ENCODE data around the gene GRIK1. TPM values are rescaled to one million over a fixed set of nuclear protein-coding genes. Genes with fewer than 3 reads are reported as not detected.

Gene GRIK1
- total and polyA plus RNA-seq, 2 experiments from 2014 or later, result not detected

DNA sequence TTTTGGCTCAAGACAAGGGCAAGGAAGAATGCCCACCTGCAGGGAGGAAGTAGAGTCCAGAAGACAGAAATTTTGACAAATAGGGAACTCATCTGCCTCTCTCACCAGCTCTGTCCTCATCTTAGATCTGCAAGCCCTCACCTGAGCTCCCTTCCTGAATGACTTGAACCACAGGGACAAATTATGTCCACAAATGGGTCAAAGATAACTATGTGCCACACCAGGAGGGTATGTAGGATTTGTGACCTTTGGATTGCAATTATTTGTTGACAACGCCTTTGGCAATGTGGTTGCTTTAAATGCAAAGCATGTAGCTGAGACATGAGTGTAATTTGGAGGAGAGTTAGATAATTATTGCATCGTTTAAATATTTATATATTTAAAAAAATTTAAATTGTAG lies 79.5 kb downstream of the GRIK1 start:
- in situ Hi-C loops (cut with MboI), result no loop called here
- Histone ChIP-seq H3K4me1 (ENCODE audit: insufficient read depth) (no peaks in the 10 kb centered on the region), H3F3A (ENCODE audit: insufficient read depth) (no peaks in the 10 kb centered on the region), H3K4me2 (ENCODE audit: unreplicated experiment) (no peak overlapping the region), H2AFZ (no peak overlapping the region), H3K79me2 (ENCODE audit: insufficient read depth) (no peaks in the 10 kb centered on the region), H3K9ac (no peak overlapping the region), H3K4me3 (no peak overlapping the region), H3K9me3 (ENCODE audit: low read depth) (no peaks in the 10 kb centered on the region), H3K9me2 (ENCODE audit: insufficient read depth) (no peaks in the 10 kb centered on the region), H4K20me1 (ENCODE audit: insufficient read depth) (no peaks in the 10 kb centered on the region), H3K36me3 (ENCODE audit: low read depth) (no peaks in the 10 kb centered on the region), H3K27me3 (replicated peaks; ENCODE audit: insufficient read depth) (peaks cover 5% of the 10 kb centered on the region), H3K27ac (no peak overlapping the region)
- WGBS, 2 experiments (ENCODE audit: low coverage in 1 of 2, low lambda C conversion rate in 2 of 2, missing lambda C conversion rate in 2 of 2), result 41 to 56% methylated on average over 2 of the region's 2 CpGs
- no peak for DNase-seq
- TF ChIP-seq EZH2 (IDR thresholded peaks at IDR 0.05; ENCODE audit: insufficient read depth, poor library complexity, severe bottlenecking), result no peak
- TF ChIP-seq EZH2phosphoT487 (IDR thresholded peaks at IDR 0.05; ENCODE audit: insufficient read depth, low read depth), result no peak

DNA sequence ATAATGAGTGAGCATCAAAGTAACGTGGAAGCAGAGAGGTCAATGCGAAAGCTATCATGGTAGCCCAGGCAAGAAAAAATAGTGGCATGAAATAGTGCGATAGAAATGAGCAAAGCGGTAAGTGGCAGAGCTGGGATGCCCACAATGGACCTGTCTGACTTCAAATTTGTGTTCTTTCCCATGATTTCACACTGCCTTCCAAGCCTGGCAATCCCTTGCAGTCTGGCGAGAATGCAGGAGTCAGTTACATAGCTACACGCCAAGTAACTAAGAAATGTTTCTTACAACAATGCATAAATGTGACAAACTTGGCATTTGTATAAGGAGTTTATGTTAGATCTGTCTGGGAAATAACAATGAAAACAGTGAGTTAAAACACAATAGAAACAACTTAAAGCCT lies 82.6 kb downstream of the GRIK1 start:
- Histone ChIP-seq H3K9ac (no peak overlapping the region), H4K20me1 (ENCODE audit: insufficient read depth) (no peaks in the 10 kb centered on the region), H3K79me2 (ENCODE audit: insufficient read depth) (no peaks in the 10 kb centered on the region), H3K27ac (no peak overlapping the region), H3K4me2 (ENCODE audit: unreplicated experiment) (no peak overlapping the region), H3K4me3 (no peak overlapping the region), H3K9me3 (ENCODE audit: low read depth) (no peaks in the 10 kb centered on the region), H3K27me3 (replicated peaks; ENCODE audit: insufficient read depth) (no peaks in the 10 kb centered on the region; the same call in none of the 2 replicates), H3K9me2 (ENCODE audit: insufficient read depth) (no peaks in the 10 kb centered on the region), H2AFZ (no peak overlapping the region), H3K4me1 (ENCODE audit: insufficient read depth) (no peaks in the 10 kb centered on the region), H3F3A (ENCODE audit: insufficient read depth) (no peaks in the 10 kb centered on the region), H3K36me3 (ENCODE audit: low read depth) (no peaks in the 10 kb centered on the region)
- in situ Hi-C loops (cut with MboI), result loop anchor here (10.0 kb wide), 1 partner anchor 772 kb away; no protein-coding TSS in a partner anchor
- 40 to 42% methylated on average over 6 of the region's 6 CpGs for WGBS, 2 experiments (ENCODE audit: low coverage in 1 of 2, low lambda C conversion rate in 2 of 2, missing lambda C conversion rate in 2 of 2)
- DNase-seq, result no peak
- no peak for TF ChIP-seq EZH2 (IDR thresholded peaks at IDR 0.05; ENCODE audit: insufficient read depth, poor library complexity, severe bottlenecking)
- TF ChIP-seq EZH2phosphoT487 (IDR thresholded peaks at IDR 0.05; ENCODE audit: insufficient read depth, low read depth), result no peak

DNA sequence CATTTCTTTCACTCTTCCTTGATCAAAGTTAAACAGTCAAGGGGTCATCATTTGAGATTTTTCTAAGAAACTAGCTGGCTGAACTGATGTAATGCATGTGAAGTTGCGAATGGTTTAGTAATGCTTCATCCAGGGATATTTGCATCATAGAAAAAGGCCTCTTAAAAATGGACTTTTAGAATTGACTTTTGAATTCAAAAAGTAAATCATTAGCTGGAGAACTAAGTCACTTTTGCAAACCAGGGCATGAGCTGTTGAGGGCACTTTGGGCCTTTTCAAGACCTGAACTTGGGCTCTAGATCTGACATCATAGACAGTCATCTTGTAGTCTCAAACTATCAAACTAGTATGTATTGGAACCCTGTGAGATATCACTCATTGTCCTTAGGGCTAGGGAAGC lies 85.0 kb downstream of the GRIK1 start:
- in situ Hi-C loops (cut with MboI), result loop anchor here (10.0 kb wide), 1 partner anchor 770 kb away; no protein-coding TSS in a partner anchor
- WGBS, 2 experiments (ENCODE audit: low coverage in 1 of 2, low lambda C conversion rate in 2 of 2, missing lambda C conversion rate in 2 of 2), result 74 to 80% methylated on average over 1 of the region's 1 CpG
- no peak overlapping the region for H3K4me2 ChIP-seq (ENCODE audit: unreplicated experiment)
- no peaks in the 10 kb centered on the region for H3K36me3 ChIP-seq (ENCODE audit: low read depth)
- no peak for DNase-seq
- H3K27me3 ChIP-seq (replicated peaks; ENCODE audit: insufficient read depth), result no peaks in the 10 kb centered on the region; the same call in none of the 2 replicates
- no peak for TF ChIP-seq EZH2 (IDR thresholded peaks at IDR 0.05; ENCODE audit: insufficient read depth, poor library complexity, severe bottlenecking)
- TF ChIP-seq EZH2phosphoT487 (IDR thresholded peaks at IDR 0.05; ENCODE audit: insufficient read depth, low read depth), result no peak
- H3K27ac ChIP-seq, result no peak overlapping the region
- H4K20me1 ChIP-seq (ENCODE audit: insufficient read depth), result no peaks in the 10 kb centered on the region
- H3K4me1 ChIP-seq (ENCODE audit: insufficient read depth), result no peaks in the 10 kb centered on the region
- no peak overlapping the region for H3K4me3 ChIP-seq
- H3F3A ChIP-seq (ENCODE audit: insufficient read depth), result no peaks in the 10 kb centered on the region
- H2AFZ ChIP-seq, result no peak overlapping the region
- no peak overlapping the region for H3K9ac ChIP-seq
- no peaks in the 10 kb centered on the region for H3K9me2 ChIP-seq (ENCODE audit: insufficient read depth)
- H3K9me3 ChIP-seq (ENCODE audit: low read depth), result no peaks in the 10 kb centered on the region
- no peaks in the 10 kb centered on the region for H3K79me2 ChIP-seq (ENCODE audit: insufficient read depth)

DNA sequence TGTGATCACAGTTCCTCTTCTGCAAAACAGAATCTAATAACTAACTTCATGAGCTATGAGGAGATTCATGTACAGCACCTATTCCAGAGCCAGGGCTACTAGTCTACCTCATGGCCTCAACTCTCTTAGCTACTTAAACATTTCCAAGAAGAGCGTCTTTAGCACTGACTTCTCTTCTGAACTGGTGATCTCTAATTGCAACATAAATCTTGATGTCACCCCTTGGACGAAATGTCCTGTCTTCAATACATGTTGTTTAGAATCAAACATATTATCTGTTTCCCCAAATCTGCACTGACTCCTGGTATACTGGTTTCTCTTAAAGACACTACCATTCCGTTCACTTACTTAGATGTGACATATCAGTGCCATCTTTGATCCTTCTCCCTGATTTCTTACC lies 88.2 kb downstream of the GRIK1 start:
- no peaks in the 10 kb centered on the region for H3K27me3 ChIP-seq (replicated peaks; ENCODE audit: insufficient read depth)

More for the DNA sequence above, 88.2 kb downstream of the GRIK1 start:
- Histone ChIP-seq H2AFZ (no peak overlapping the region), H3K4me3 (no peak overlapping the region), H3K4me2 (ENCODE audit: unreplicated experiment) (no peak overlapping the region), H3K4me1 (ENCODE audit: insufficient read depth) (no peaks in the 10 kb centered on the region), H3K27ac (no peak overlapping the region), H3F3A (ENCODE audit: insufficient read depth) (no peaks in the 10 kb centered on the region), H3K9ac (no peak overlapping the region), H3K36me3 (ENCODE audit: low read depth) (no peaks in the 10 kb centered on the region), H3K79me2 (ENCODE audit: insufficient read depth) (no peaks in the 10 kb centered on the region), H3K9me2 (ENCODE audit: insufficient read depth) (no peaks in the 10 kb centered on the region), H3K9me3 (ENCODE audit: low read depth) (no peaks in the 10 kb centered on the region), H4K20me1 (ENCODE audit: insufficient read depth) (no peaks in the 10 kb centered on the region)
- no peak for DNase-seq
- in situ Hi-C loops (cut with MboI), result loop anchor here (10.0 kb wide), 1 partner anchor 767 kb away; no protein-coding TSS in a partner anchor
- no peak for TF ChIP-seq EZH2 (IDR thresholded peaks at IDR 0.05; ENCODE audit: insufficient read depth, poor library complexity, severe bottlenecking)
- no peak for TF ChIP-seq EZH2phosphoT487 (IDR thresholded peaks at IDR 0.05; ENCODE audit: insufficient read depth, low read depth)
- WGBS, 2 experiments (ENCODE audit: low coverage in 1 of 2, low lambda C conversion rate in 2 of 2, missing lambda C conversion rate in 2 of 2), result 58 to 61% methylated on average over 3 of the region's 3 CpGs
